GM19468 (cell line): Measurements from ENCODE around the gene AGO3.
"Not testable (repeated sequence)": the region's sequence is repeated elsewhere in the genome, so short reads cannot be mapped to it uniquely, and the experiment has no call there.

Experiments used
- ATAC-seq: cut with Tn5 transposase; IDR thresholded peaks from one replicate; pipeline ENCODE4 v1.9.1; 2021; ENCODE audit warnings: mild to moderate bottlenecking, moderate library complexity, moderate number of reproducible peaks; ENCODE audit not compliant: unreplicated experiment; ENCODE audit errors: extremely low read depth

The AGO3 gene

DNA sequence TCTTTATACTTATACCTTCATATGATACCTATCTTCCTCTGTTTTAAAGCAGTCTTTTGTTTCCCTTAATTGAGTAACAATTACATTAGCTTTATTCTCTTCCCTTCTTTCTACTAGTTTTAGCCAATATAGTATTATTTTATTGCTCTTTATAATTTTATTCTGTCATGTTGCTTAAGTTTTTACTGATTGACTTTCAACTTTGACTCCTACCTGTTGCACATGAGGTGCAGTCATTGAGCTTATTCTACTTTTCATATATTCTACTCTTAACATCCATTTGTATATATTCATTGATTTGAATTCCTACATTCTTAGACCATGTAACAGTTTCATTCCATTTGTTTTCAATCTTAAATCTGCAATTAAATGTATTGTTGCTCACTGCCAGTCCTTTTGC, 49.2 kb downstream of the AGO3 start:
- ATAC-seq, result no peak

DNA sequence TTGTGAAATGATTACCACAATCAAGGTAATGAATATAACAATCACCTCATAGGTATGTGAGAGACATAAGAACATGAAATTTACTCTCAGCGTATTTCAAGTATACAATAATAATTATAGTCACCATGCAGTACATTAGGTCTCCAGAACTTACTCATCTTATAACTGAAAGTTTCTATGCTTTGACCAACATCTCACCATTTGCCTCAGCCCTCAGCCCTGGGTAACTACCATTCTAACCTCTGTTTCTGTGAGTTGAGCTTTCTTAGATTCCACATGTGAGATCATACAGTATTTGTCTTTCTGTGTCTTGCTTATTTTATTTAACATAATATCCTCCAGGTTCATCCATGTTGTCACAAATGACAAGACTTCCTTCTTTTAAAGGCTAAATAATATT, 57.3 kb downstream of the AGO3 start:
- no peak for ATAC-seq

- ATAC-seq, result no peak
Measured at GRCh38 chr1:36006941-36007500, 76.1 kb downstream of the AGO3 start.

DNA sequence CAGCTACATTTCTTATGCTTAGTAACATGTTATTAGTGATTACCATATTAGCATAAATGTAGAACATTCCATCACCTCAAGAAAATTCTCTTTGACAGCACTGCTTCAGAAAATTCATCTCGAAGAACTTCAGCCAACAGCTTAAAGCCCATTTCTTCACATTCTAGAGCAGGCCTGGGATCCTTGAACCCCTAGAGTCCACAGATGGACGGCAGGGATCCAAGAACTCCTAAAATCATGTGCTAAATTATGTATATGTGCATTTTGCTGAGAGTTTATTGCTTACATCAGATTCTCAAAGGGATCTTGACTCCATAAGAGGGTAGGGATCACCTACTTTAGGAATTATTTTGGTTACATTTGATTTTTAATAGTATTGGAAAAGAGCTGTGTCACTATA, 76.8 kb downstream of the AGO3 start:
- ATAC-seq, result no peak

GRCh38 chr1:36008546-36009197, 77.8 kb downstream of the AGO3 start:
- ATAC-seq, result no peak

- no peak for ATAC-seq
Measured at GRCh38 chr1:36014722-36015220, 83.9 kb downstream of the AGO3 start.

- no peak for ATAC-seq
Measured at GRCh38 chr1:36016686-36017085, 85.8 kb downstream of the AGO3 start.

DNA sequence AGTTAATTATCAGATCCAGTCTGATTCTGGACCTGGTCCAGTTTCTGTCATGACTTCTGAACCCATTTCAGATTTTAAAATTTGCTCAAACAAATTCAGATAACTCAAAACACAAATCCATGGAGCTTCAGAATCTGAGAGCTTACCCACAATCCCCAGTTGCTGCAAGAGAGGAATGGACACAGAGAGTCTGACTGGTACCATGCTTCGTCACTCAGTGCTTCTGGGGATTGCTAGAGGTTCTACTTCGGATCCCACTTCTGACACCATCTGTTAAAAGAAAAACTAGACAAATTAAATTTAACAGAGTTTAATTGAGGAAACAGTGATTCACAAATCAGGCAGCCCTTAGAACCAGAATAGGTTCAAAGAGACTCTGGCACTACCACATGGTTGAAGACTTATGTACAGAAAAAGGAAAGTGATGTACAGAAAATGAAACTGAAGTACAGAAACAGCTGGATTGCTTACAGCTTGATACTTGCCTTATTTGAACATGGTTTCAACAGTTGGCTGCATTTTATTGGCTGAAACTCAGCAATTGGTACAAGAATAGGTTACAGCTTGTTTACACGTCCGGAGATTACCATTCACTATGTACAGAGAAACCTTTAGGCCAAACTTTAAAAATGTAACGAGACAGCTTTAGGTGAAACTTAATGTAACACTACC, 92.3 kb downstream of the AGO3 start:
- no peak for ATAC-seq

GRCh38 chr1:36024024-36024423, 93.1 kb downstream of the AGO3 start:
- ATAC-seq, result not testable (repeated sequence)

DNA sequence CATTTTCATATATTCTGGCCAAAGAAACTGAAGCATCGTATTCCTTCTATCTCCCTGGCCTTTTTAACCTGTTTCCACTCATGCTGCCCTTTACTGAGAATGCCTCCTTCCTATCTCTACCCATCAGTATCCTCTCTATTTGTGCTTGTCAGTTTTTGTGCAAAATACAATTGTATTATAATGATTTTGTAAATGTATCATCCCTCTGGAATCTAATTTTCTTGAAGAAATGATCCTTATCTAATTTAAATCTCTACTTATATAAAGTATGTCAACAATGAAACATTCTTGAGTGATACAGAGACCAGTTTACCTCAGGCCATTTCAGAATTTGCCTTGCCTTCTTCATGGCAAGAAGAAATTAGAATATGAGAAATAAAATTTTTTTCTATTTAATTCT, 93.9 kb downstream of the AGO3 start:
- ATAC-seq, result no peak

DNA sequence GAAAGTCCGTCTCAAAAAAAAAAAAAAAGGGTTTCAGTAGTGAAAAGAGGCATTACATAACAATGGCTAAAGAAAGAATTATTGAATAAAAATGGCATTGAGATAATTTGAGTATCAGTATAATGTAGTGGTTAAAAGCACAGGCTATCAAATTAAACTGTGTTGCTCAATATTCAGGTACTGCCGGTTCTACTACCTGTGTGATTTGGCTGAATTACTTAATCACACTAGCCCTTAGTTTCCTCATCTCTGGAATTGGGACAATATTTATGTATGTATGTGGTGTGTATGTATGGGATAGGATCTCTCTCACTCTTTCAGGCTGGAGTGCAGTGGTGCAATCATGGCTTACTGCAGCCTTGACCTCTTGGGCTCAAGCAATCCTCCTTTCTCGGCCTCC, 96.9 kb downstream of the AGO3 start:
- ATAC-seq, result no peak

DNA sequence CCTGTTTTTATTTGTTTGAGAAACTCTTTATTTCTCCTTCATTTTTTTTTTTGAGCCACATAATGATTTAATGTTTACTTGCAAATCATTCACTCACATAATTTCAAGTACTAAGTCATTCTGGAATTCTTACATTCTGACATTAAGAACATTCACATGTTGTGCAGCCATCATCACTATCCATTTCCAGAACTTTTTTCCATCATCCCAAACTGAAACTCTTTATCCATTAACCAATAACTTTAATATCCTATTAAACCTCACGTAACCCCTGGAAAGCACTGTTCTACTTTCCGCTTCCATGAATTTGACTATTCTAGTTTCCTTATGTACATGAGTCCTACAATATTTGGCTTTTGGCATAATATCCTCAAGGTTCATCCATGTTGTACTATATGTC, 100.5 kb downstream of the AGO3 start:
- ATAC-seq, result no peak

- no peak for ATAC-seq
Measured at GRCh38 chr1:36034692-36035091, 103.8 kb downstream of the AGO3 start.

DNA sequence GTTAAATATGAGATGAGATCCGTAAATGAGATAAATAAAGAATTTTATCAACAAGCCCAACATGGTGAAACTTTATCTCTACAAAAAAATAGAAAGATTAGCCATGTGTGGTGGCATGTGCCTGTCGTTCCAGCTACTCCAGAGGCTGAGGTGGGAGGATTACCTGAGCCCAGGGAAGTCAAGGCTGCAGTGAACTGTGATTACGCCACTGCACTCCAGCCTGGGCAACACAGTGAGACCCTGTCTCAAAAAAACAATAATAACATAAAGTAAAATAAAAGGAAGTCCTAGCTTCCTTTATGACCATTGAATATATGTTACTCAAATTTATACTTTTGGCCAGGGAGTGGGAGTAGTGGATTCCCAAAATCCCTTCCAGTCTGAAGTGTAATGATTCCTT, 104.2 kb downstream of the AGO3 start:
- no peak for ATAC-seq

DNA sequence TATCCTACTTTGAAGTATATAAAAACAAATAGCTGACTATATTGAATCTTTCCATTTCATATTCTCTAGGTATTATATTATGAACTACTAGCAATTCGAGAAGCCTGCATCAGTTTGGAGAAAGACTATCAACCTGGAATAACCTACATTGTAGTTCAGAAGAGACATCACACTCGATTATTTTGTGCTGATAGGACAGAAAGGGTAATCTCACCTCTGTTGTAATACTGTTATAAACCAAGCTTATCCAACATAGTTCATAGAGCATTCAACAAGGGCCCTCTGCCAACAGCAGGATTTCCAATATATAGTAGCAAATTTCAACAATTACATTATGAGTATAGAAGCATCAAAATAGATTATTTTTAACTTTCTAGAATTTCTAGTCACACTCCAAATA, 109.3 kb downstream of the AGO3 start:
- ATAC-seq, result no peak

DNA sequence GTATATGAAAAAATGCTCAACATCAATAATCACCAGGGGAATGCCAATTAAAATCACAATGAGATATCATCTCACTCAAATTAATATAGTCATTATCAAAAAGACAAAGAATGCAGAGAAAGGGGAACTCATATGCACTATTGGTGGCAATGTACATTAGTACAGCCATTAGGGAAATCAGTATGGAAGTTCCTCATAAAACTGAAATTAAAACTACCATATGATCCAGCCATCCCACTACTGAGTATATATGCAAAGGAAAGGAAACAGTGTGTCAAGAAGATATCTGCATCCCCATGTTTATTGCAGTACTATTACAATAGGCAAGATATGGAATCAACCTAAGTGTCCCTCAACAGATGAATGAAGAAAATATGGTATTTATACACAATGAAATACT, 120.9 kb downstream of the AGO3 start:
- ATAC-seq, result no peak

DNA sequence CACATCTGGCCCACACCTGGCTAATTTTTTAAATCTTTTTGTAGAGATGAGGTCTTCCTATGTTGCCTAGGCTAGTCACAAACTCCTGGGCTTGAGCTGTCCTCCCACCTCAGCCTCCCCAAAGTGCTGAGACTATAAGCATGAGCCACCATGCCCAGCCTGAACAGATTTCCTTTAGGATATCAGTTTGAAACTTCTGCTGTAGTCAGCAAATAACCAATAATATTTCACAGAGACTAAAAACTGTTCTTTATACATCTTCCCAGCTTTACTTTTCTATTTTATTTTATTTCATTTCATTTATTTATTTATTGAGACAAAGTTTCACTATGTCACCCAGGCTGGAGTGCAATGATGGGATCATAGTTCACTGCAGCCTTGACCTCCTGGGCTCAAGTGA, 123.1 kb downstream of the AGO3 start:
- ATAC-seq, result no peak

DNA sequence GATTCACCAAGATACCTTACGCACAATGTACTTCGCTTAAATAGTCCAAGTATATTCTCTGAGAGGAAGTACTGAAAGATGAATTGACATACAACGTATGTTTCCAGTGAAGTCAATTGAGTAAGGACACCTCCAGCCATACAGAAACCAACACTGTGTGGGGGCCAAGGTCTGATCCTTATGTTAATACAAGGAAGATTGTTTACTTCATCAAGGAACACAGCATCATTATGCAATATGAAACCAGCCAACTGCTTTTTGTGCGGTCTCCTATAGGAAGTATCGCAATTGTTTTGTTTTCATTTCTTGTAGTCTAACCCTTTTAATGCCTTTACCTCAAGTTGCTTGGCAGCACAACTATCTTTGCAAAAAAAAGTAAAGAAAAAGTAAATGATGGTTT, 124.8 kb downstream of the AGO3 start:
- ATAC-seq, result no peak

DNA sequence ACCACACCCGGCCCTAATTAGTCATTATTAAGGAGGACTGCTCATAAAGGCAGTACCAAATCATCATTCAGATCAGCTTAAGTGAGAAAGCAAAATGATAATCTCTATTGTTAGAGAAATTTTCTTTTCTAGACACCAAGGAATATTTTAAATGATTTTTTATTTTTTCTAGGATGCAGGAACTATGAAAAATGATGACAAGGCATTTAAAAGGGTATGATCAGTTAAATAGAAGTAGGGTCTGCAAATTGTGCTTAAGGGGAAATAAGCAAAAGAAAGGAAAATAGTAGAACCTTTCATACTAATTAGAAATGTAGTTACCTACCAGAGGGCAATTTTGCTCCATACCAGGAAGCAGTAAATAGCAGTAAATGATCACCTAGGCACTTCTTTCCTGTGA, 131.4 kb downstream of the AGO3 start:
- ATAC-seq, result no peak

- ATAC-seq, result no peak
Measured at GRCh38 chr1:36067871-36068270, 137.0 kb downstream of the AGO3 start.

DNA sequence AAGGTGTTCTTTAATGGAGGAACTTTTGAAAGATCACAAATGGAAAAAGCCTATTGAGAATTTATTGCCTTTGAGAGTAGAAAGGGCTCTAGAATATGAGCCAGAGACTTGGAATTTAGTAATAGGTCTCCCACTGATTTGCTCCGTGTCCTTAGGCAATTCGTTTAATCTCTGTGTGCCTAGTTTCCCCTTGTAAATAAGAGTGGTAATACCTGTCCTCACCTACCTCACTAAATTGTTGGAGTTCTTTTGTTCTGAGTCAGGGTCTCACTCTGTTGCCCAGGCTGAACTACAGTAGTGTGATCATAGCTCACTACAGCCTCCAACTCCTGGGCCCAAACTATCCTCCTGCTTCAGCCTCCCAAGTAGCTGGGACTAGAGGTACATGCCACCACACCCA, 138.0 kb downstream of the AGO3 start:
- no peak for ATAC-seq

DNA sequence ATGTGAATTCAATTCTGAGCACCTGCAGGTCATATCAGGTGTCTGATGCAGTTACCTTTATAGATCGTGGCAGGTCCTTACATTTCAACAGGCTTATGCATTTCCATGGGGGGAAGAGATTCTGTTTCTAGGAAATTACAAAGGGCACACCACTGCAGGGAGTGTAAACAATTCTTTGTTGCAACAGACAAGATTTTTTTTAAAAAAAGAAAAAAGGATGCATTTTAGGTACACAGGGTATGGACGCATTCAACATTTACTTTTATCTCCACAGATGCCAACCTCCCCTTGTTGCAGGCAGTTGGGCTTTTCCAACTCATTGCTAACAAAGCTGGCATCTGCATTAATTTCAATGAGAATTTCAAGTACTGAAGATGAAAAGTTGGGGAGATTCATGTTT, 139.4 kb downstream of the AGO3 start:
- ATAC-seq, result no peak
